B cell (primary cell): ENCODE data around the gene GIMAP2. TPM values are rescaled to one million over a fixed set of nuclear protein-coding genes. Genes with fewer than 3 reads are reported as not detected.
A peak's percentile ranks its signal among the peaks of the same experiment; 100 is the strongest.

Experiments used
- ATAC-seq: fragments of 200-7000 bp; cut with Tn5 transposase; one replicate; pipeline ENCODE4 v1.10.0; 2021; ENCODE audit warnings: low read depth, mild to moderate bottlenecking, moderate number of reproducible peaks, moderate library complexity
- CTCF ChIA-PET: fragments of 350-600 bp; sonication (Branson Sonifier 250); formaldehyde crosslinking; loops from one replicate; lab custom pipeline; 2021; ENCODE audit warnings: antibody characterized with exemption, inconsistent platforms; lab: Charles Lee
- POLR2A ChIA-PET: fragments of 350-600 bp; sonication (Branson Sonifier 250); formaldehyde crosslinking; loops from one replicate; lab custom pipeline; 2021; ENCODE audit warnings: antibody characterized with exemption; lab: Charles Lee
- DNase-seq: peaks from one replicate; pipeline ENCODE4 v3.0.0; 2013
- H2AFZ ChIP-seq: 2 replicates; pipeline ENCODE4 v1.6.1; 2012; ENCODE audit warnings: mild to moderate bottlenecking, low read depth, low read length; ENCODE audit not compliant: insufficient read depth, poor library complexity, severe bottlenecking
- H3K27ac ChIP-seq, 2 donors: 1 replicate in 1 of 2; 2 replicates in 1 of 2; pipeline ENCODE4 v1.5.1; 2012 to 2013; ENCODE audit warnings: low read length in 2 of 2, mild to moderate bottlenecking in 2 of 2, moderate library complexity in 1 of 2
- H3K27me3 ChIP-seq, 4 experiments: fragments of 200-600 bp in 1 of 4; sonication (generic) in 1 of 4; replicated peaks in 1 of 4; 1 replicate in 2 of 4; 2 replicates in 2 of 4; pipeline versions ENCODE4 v1.6.1 to v1.7.0; 2013 to 2016; ENCODE audit warnings: low read length in 3 of 4, mild to moderate bottlenecking in 2 of 4, mixed read lengths in 1 of 4, moderate library complexity in 1 of 4; ENCODE audit not compliant: insufficient read depth in 4 of 4, control insufficient read depth in 3 of 4; ENCODE audit errors: control extremely low read depth in 1 of 4
- H3K36me3 ChIP-seq, 2 experiments: replicated peaks in 1 of 2; 1 replicate in 1 of 2; 2 replicates in 1 of 2; pipeline versions ENCODE4 v1.6.1 to v1.7.1; 2013; ENCODE audit warnings: low read length in 1 of 2; ENCODE audit not compliant: insufficient read depth in 2 of 2, control insufficient read depth in 1 of 2; ENCODE audit errors: control extremely low read depth in 1 of 2, extremely low read depth in 1 of 2
- H3K4me1 ChIP-seq, 2 donors: fragments of 200-600 bp in 1 of 2; sonication (generic) in 1 of 2; 1 replicate in 1 of 2; 2 replicates in 1 of 2; pipeline versions ENCODE4 v1.5.1 to v1.6.1; 2013 to 2017; ENCODE audit warnings: low read length in 2 of 2; ENCODE audit not compliant: control insufficient read depth in 2 of 2, insufficient read depth in 2 of 2
- H3K4me2 ChIP-seq: replicated peaks from 2 replicates; pipeline ENCODE3; 2012; ENCODE audit warnings: mild to moderate bottlenecking, low read depth, low read length; ENCODE audit not compliant: poor library complexity, severe bottlenecking
- H3K4me3 ChIP-seq, 5 experiments: fragments of 200-600 bp in 1 of 5; sonication (generic) in 1 of 5; 1 replicate in 3 of 5; 2 replicates in 2 of 5; pipeline versions ENCODE4 v1.5.1 to v1.7.0; 2011 to 2016; ENCODE audit warnings: low read length in 4 of 5, mild to moderate bottlenecking in 4 of 5, low read depth in 2 of 5, control low read depth in 1 of 5, moderate library complexity in 1 of 5; ENCODE audit not compliant: insufficient read depth in 1 of 5; ENCODE audit errors: control extremely low read depth in 1 of 5, extremely low read depth in 1 of 5
- H3K79me2 ChIP-seq: fragments of 200-600 bp; sonication (generic); one replicate; pipeline ENCODE4 v1.6.0; 2016; ENCODE audit warnings: low read length; ENCODE audit not compliant: control insufficient read depth, insufficient read depth
- H3K9ac ChIP-seq: fragments of 200-600 bp; sonication (generic); 2 replicates; pipeline ENCODE4 v1.6.1; 2017; ENCODE audit warnings: mild to moderate bottlenecking, low read length, moderate library complexity
- H3K9me3 ChIP-seq, 3 donors: one replicate each; pipeline versions ENCODE4 v1.6.1 to v1.7.1; 2013; ENCODE audit warnings: low read length in 2 of 3; ENCODE audit not compliant: control insufficient read depth in 2 of 3, insufficient read depth in 1 of 3; ENCODE audit errors: control extremely low read depth in 1 of 3
- H4K20me1 ChIP-seq: 2 replicates; pipeline ENCODE4 v1.6.0; 2012; ENCODE audit warnings: mild to moderate bottlenecking, low read length; ENCODE audit not compliant: insufficient read depth, control insufficient read depth, poor library complexity, severe bottlenecking
- H3K27ac Mint-ChIP-seq: one replicate; pipeline ENCODE4 v1.8.0; 2021; ENCODE audit warnings: mixed read lengths
- H3K27me3 Mint-ChIP-seq: one replicate; pipeline ENCODE4 v1.8.0; 2021; ENCODE audit warnings: mixed read lengths
- H3K4me1 Mint-ChIP-seq: one replicate; pipeline ENCODE4 v1.8.0; 2021; ENCODE audit warnings: mixed read lengths
- H3K4me3 Mint-ChIP-seq: one replicate; pipeline ENCODE4 v1.8.0; 2021; ENCODE audit warnings: mixed read lengths
- H3K9me3 Mint-ChIP-seq: one replicate; pipeline ENCODE4 v1.8.0; 2022; ENCODE audit warnings: mixed read lengths; ENCODE audit not compliant: insufficient read depth
- EZH2 ChIP-seq: IDR thresholded peaks from 2 replicates; pipeline ENCODE4 v1.6.1; 2012; ENCODE audit warnings: borderline replicate concordance, low read depth, mild to moderate bottlenecking, moderate library complexity, low read length; ENCODE audit not compliant: insufficient read depth, poor library complexity, severe bottlenecking
- WGBS: methylation state at CpG from one replicate; pipeline ENCODE4 v1.1.5; 2013; ENCODE audit warnings: missing lambda C conversion rate; ENCODE audit not compliant: insufficient coverage; 5-methylcytosine and 5-hydroxymethylcytosine counted together
- intact Hi-C: fragments of 100-400 bp; cut with micrococcal nuclease; formaldehyde crosslinking; loops from one replicate; pipeline ENCODE4 v1.10.0; 2022
- polyA plus RNA-seq: library from polyadenylated mRNA; depleted of rRNA; stranded (reverse); fragments of >200 nt; gene quantifications from 2 replicates; pipeline ENCODE4 v1.2.3, GENCODE V29; 2012
- total RNA-seq, 2 donors: library from RNA; stranded (reverse); fragments of 120-200 nt in 1 of 2; gene quantifications; 1 replicate in 1 of 2; 2 replicates in 1 of 2; pipeline versions ENCODE4 v1.2.3 to v1.2.4, GENCODE V29; 2013 to 2022
- TF ChIP-seq, protein P1 (sequence below): fragments of 200-600 bp; IDR thresholded peaks from one replicate; pipeline ENCODE4 v1.8.0; 2022; ENCODE audit warnings: antibody characterized with exemption, mild to moderate bottlenecking

The GIMAP2 gene
- total and polyA plus RNA-seq, 2 donors (not counting 1 experiment from before 2014, with no cell fraction given) = 13.2 to 18.1 TPM

- Histone ChIP-seq H3K36me3 (no peaks in the 10 kb centered on the region), H2AFZ (peak overlapping the region; percentile 74), H3K9me3 (no peaks in the 10 kb centered on the region), H3K4me3 (peak overlapping the region in 1 of 5 experiments; percentile 44), H3K9ac (peak overlapping the region; percentile 58), H3K4me2 (peak overlapping the region; percentile 66), H3K79me2 (no peaks in the 10 kb centered on the region), H3K27ac (no peak overlapping the region), H3K27me3 (peaks cover 0 to 10% (median 4%) of the 10 kb centered on the region in 4 experiments), H3K4me1 (peaks cover 6 to 13% of the 10 kb centered on the region in 2 donors), H4K20me1 (no peaks in the 10 kb centered on the region)
- no peaks in the 10 kb centered on the region for H3K9me3 Mint-ChIP-seq
- CTCF ChIA-PET = no interaction called here
- DNase-seq = no peak
- peaks cover 8% of the 10 kb centered on the region for H3K4me1 Mint-ChIP-seq
- TF ChIP-seq, protein P1, sequence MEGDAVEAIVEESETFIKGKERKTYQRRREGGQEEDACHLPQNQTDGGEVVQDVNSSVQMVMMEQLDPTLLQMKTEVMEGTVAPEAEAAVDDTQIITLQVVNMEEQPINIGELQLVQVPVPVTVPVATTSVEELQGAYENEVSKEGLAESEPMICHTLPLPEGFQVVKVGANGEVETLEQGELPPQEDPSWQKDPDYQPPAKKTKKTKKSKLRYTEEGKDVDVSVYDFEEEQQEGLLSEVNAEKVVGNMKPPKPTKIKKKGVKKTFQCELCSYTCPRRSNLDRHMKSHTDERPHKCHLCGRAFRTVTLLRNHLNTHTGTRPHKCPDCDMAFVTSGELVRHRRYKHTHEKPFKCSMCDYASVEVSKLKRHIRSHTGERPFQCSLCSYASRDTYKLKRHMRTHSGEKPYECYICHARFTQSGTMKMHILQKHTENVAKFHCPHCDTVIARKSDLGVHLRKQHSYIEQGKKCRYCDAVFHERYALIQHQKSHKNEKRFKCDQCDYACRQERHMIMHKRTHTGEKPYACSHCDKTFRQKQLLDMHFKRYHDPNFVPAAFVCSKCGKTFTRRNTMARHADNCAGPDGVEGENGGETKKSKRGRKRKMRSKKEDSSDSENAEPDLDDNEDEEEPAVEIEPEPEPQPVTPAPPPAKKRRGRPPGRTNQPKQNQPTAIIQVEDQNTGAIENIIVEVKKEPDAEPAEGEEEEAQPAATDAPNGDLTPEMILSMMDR = no peak
- no peak for TF ChIP-seq EZH2
- POLR2A ChIA-PET = no interaction called here
- ATAC-seq = no peak
- H3K27ac Mint-ChIP-seq = no peak overlapping the region
- peak overlapping the region; percentile 71 for H3K4me3 Mint-ChIP-seq
- peaks cover 14% of the 10 kb centered on the region for H3K27me3 Mint-ChIP-seq
- intact Hi-C loops = no loop called here
- WGBS = 88% methylated on average over 3 of the region's 4 CpGs
These were observed 51.4 kb downstream of the GIMAP2 start for GRCh38 chr7:150736864-150737263.

GRCh38 chr7:150737265-150738055 is 52.0 kb downstream of the GIMAP2 start, which contains the start of gene GIMAP5:
GIMAP5 (plus strand) TSS chr7:150737418; CDS start chr7:150740885, 3,467 bp downstream.
- Histone ChIP-seq H3K4me1 (peaks cover 6 to 13% of the 10 kb centered on the region in 2 donors), H3K4me3 (peak within 1 kb of the TSS; percentile 8 to 47 (median 35)), H3K9ac (peak within 1 kb of the TSS; percentile 58), H3K27me3 (peaks cover 0 to 10% (median 4%) of the 10 kb centered on the region in 4 experiments), H3K4me2 (peak within 1 kb of the TSS; percentile 66), H4K20me1 (no peaks in the 10 kb centered on the region), H3K36me3 (no peaks in the 10 kb centered on the region), H3K27ac (no peak within 1 kb of the TSS), H2AFZ (peak within 1 kb of the TSS; percentile 74), H3K9me3 (no peaks in the 10 kb centered on the region), H3K79me2 (no peaks in the 10 kb centered on the region)
- Mint-ChIP-seq H3K27ac (no peak within 1 kb of the TSS), H3K27me3 (peaks cover 15% of the 10 kb centered on the region), H3K4me1 (peaks cover 8% of the 10 kb centered on the region), H3K9me3 (no peaks in the 10 kb centered on the region), H3K4me3 (peak within 1 kb of the TSS; percentile 71)
- ChIA-PET POLR2A (no interaction called here), CTCF (no interaction called here)
- no peak for TF ChIP-seq EZH2
- TF ChIP-seq, protein P1 = no peak
- intact Hi-C loops = no loop called here
- no peak for ATAC-seq
- no peak for DNase-seq
- 17% methylated on average over 14 of the region's 14 CpGs for WGBS
